Right lobe of liver (tissue), 6 donors: Measurements from ENCODE around the gene DCC. TPM values are rescaled to one million over a fixed set of nuclear protein-coding genes. Genes with fewer than 3 reads are reported as not detected.

Experiments
- ATAC-seq, 4 donors: fragments of 200-7000 bp; cut with Tn5 transposase; one replicate each; pipeline ENCODE4 v1.9.1; 2020; ENCODE audit warnings: mild to moderate bottlenecking in 4 of 4, moderate library complexity in 4 of 4
- DNase-seq, 3 donors: peaks; one replicate each; pipeline ENCODE4 v3.0.0-alpha.2; 2020
- H3K27ac ChIP-seq, 3 donors: fragments of 200-600 bp; one replicate each; pipeline ENCODE4 v1.8.0; 2022
- H3K27me3 ChIP-seq, 2 donors: fragments of 200-600 bp; one replicate each; pipeline ENCODE4 v1.8.0; 2022
- H3K36me3 ChIP-seq, 4 donors: fragments of 200-600 bp; sonication (generic) in 1 of 4; one replicate each; pipeline versions ENCODE4 v1.5.1 to v1.8.0; 2017 to 2022; ENCODE audit warnings: control low read depth in 1 of 4
- H3K4me1 ChIP-seq, 4 donors: fragments of 200-600 bp; sonication (generic) in 1 of 4; one replicate each; pipeline versions ENCODE4 v1.5.1 to v1.8.0; 2017 to 2022; ENCODE audit warnings: control low read depth in 1 of 4
- H3K4me3 ChIP-seq, 3 donors: fragments of 200-600 bp; one replicate each; pipeline ENCODE4 v1.8.0; 2022
- H3K9me3 ChIP-seq, 4 donors: fragments of 200-600 bp; sonication (generic) in 1 of 4; one replicate each; pipeline versions ENCODE4 v1.5.1 to v1.8.0; 2017 to 2022; ENCODE audit warnings: control low read depth in 1 of 4
- POLR2A ChIP-seq: fragments of 450-650 bp; IDR thresholded peaks from one replicate; pipeline ENCODE4 v1.6.1; 2017; ENCODE audit warnings: antibody characterized with exemption, mild to moderate bottlenecking
- WGBS: methylation state at CpG from one replicate; pipeline ENCODE4 v1.1.6; 2018; ENCODE audit warnings: low coverage, low lambda C conversion rate; ENCODE audit not compliant: insufficient coverage; ENCODE audit errors: missing lambda C conversion rate; 5-methylcytosine and 5-hydroxymethylcytosine counted together
- intact Hi-C, 2 donors: fragments of 100-400 bp; cut with DNase I; formaldehyde crosslinking; loops; one replicate each; pipeline versions ENCODE4 v1.11.2 to v1.14.1; 2022
- total RNA-seq, 6 experiments: library from RNA; depleted of rRNA in 2 of 6; stranded (reverse); fragments of >200 nt in 2 of 6; fragmentation: NEBNext Ultra II Directional in 3 of 6; extraction: Animal tissue kit (Norgen Biotek cat#: 25700) in 3 of 6; gene quantifications; one replicate each; pipeline versions ENCODE4 v1.1.0 to v1.2.4, GENCODE V29; 2016 to 2023
- TF ChIP-seq, protein P1 (sequence below), 4 donors: fragments of 200-600 bp in 3 of 4; fragments of 450-650 bp in 1 of 4; IDR thresholded peaks; one replicate each; pipeline versions ENCODE4 v1.5.1 to v1.8.0; 2016 to 2022; ENCODE audit warnings: antibody characterized with exemption in 4 of 4, mild to moderate bottlenecking in 2 of 4
- donor health status: DM: no; HTN: yes; CAD: no.
- donor health status: DM: no; HTN: no; CAD: no.
- donor health status: DM: no; HTN: no; CAD: no.
- donor health status: DM: no; HTN: yes; CAD: no.
- donor health status: DM: no; HTN: yes; CAD: no.

Gene DCC
- total RNA-seq, 6 experiments from 2014 or later = 0.06 TPM; not detected in 5

DNA sequence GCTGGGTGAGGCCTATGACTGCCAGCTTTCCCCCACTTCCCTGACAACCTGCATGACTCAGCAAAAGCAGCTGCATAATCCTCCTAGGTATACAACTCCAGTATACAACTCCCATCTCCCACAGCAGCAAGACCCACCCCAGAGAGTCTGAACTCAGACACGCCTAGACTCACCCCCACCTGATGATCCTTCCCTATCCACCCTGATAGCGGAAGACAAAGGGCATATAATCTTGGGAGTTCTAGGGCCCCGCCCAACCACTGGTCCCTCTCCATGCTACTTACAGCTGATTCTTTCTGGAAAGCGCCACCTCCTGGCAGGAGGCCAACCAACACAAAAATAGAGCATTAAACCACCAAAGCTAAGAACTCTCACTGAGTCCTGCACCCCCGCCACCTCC lies 296.5 kb downstream of the DCC start:
- DNase-seq = no peak

DNA sequence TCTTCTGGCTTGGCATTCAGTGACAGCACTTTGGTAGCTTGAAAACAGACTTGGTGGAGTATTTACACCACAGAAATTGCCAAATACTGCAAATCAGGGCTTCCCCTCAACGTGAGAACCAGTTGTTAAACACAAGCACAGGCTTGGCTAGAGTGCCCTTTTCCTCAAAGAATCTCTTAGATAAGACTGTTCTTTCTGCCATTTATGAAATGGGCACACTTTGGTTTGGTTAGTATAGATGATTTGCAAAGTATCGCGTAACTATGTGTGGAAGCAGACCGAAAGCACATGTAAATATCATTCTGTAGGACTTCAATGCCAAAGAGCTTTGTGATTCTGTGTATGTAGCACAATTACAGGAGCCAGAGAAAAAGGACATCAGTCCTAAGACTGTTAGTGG lies 308.2 kb downstream of the DCC start:
- TF ChIP-seq, protein P1, sequence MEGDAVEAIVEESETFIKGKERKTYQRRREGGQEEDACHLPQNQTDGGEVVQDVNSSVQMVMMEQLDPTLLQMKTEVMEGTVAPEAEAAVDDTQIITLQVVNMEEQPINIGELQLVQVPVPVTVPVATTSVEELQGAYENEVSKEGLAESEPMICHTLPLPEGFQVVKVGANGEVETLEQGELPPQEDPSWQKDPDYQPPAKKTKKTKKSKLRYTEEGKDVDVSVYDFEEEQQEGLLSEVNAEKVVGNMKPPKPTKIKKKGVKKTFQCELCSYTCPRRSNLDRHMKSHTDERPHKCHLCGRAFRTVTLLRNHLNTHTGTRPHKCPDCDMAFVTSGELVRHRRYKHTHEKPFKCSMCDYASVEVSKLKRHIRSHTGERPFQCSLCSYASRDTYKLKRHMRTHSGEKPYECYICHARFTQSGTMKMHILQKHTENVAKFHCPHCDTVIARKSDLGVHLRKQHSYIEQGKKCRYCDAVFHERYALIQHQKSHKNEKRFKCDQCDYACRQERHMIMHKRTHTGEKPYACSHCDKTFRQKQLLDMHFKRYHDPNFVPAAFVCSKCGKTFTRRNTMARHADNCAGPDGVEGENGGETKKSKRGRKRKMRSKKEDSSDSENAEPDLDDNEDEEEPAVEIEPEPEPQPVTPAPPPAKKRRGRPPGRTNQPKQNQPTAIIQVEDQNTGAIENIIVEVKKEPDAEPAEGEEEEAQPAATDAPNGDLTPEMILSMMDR (IDR thresholded peaks at IDR 0.05) = no peak
- no peak for TF ChIP-seq POLR2A
- ATAC-seq = no peak
- Histone ChIP-seq H3K4me3 (no peak overlapping the region), H3K27me3 (no peaks in the 10 kb centered on the region), H3K4me1 (no peaks in the 10 kb centered on the region), H3K27ac (no peak overlapping the region), H3K36me3 (no peaks in the 10 kb centered on the region), H3K9me3 (no peaks in the 10 kb centered on the region)
- intact Hi-C loops = no loop called here
- DNase-seq = no peak
- 62% methylated on average over 4 of the region's 4 CpGs for WGBS

More for the DNA sequence above, 296.5 kb downstream of the DCC start:
- H3K4me3 ChIP-seq = no peak overlapping the region
- no peak for TF ChIP-seq POLR2A
- TF ChIP-seq, protein P1 (IDR thresholded peaks at IDR 0.05) = no peak
- no peaks in the 10 kb centered on the region for H3K27me3 ChIP-seq
- intact Hi-C loops = no loop called here
- 83% methylated on average over 3 of the region's 5 CpGs for WGBS
- no peak overlapping the region for H3K27ac ChIP-seq
- H3K9me3 ChIP-seq = no peaks in the 10 kb centered on the region
- H3K4me1 ChIP-seq = no peaks in the 10 kb centered on the region
- ATAC-seq = no peak
- no peaks in the 10 kb centered on the region for H3K36me3 ChIP-seq

DNA sequence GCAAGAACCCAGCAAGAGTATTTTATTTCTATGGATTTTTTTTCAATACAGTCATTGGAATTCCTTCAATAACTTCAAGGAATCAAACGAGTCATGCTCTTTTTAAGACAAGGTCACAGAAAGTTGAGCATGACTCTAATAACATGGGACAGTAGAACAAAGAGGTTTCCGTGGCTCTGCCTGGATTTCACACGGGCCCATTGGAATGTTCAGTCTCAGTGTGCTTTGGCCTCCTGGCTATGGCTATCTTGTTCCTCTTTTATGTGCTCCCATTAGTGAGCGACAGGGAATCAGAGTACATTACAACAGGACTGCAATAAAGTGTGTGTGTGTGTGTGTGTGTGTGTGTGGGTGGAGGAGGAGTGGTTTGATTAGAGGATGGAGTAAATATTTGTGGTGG lies 312.4 kb downstream of the DCC start:
- Histone ChIP-seq H3K27me3 (no peaks in the 10 kb centered on the region), H3K9me3 (no peaks in the 10 kb centered on the region), H3K27ac (no peak overlapping the region), H3K36me3 (no peaks in the 10 kb centered on the region), H3K4me1 (no peaks in the 10 kb centered on the region), H3K4me3 (no peak overlapping the region)
- DNase-seq (no peak), ATAC-seq (no peak)
- 24% methylated on average over 3 of the region's 4 CpGs for WGBS
- TF ChIP-seq, protein P1 (IDR thresholded peaks at IDR 0.05) = no peak
- TF ChIP-seq POLR2A = no peak
- intact Hi-C loops = no loop called here

DNA sequence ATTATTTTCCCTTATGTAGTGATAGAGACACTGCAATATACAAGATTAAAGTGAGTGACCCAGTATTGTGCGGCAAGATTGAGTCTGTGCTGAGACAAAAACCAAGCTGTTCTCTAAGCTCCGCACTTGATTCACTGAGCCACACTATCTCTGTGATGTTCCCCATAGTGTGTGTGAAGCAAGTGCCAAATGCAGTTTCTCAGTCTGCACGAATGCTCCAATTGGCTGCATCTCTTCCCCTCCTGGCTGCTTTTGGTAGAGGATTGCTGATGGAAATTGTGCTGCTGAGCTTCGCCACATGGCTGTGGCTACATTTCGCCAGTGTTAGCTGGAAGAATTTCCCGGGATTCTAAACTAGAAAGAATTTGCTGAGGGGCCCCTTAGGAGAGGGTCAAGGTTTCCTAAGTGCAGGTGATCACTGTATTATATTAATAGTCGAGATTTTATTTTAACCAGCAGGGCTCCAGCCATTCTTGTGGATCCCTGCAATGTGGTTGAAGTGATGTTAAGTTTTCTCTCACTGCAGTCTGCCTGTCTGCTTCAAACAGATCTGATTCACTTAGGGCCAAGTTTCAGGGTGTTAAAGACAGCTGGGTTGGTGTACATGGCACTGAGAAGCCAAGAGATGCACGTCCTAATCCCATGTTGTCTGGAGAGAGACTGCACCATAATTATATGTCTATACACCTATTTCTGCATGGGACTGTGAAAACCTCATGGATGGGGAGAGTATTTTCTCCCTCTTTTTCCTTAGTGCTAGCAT lies 317.2 kb downstream of the DCC start:
- Histone ChIP-seq H3K27me3 (no peaks in the 10 kb centered on the region), H3K27ac (no peak overlapping the region), H3K4me1 (no peaks in the 10 kb centered on the region), H3K36me3 (no peaks in the 10 kb centered on the region), H3K9me3 (no peaks in the 10 kb centered on the region), H3K4me3 (no peak overlapping the region)
- intact Hi-C loops = no loop called here
- WGBS = 32% methylated on average over 6 of the region's 8 CpGs
- TF ChIP-seq, protein P1 (IDR thresholded peaks at IDR 0.05) = no peak
- TF ChIP-seq POLR2A = no peak
- DNase-seq (no peak), ATAC-seq (no peak)
